NCI-H187 treated with DMSO at 0.1 percent for 48 hours (cell line): Measurements from ENCODE around the gene OCA2.

Source experiments
- DNase-seq: peaks from one replicate; lab custom pipeline; 2025; lab: John Stamatoyannopoulos, UW

The OCA2 gene

GRCh38 chr15:28104326-28104725, 5.2 kb upstream of the OCA2 start:
- no peak for DNase-seq

GRCh38 chr15:28103831-28104230, 4.7 kb upstream of the OCA2 start:
- DNase-seq = no peak

- no peak for DNase-seq
Measured at GRCh38 chr15:28101983-28102441, 2.9 kb upstream of the OCA2 start.

GRCh38 chr15:28101201-28101600, 2.1 kb upstream of the OCA2 start:
- no peak for DNase-seq

- DNase-seq = no peak
Measured at GRCh38 chr15:28100516-28101195, 1.5 kb upstream of the OCA2 start.

- no peak for DNase-seq
Measured at GRCh38 chr15:28099555-28100140, 533 bp upstream of the OCA2 start.

- no peak for DNase-seq
Measured at GRCh38 chr15:28098360-28098765, 752 bp downstream of the OCA2 start.

- no peak for DNase-seq
Measured at GRCh38 chr15:28097656-28098359, 1.3 kb downstream of the OCA2 start.

- DNase-seq = no peak
Measured at GRCh38 chr15:28096670-28097431, 2.3 kb downstream of the OCA2 start.

- no peak for DNase-seq
Measured at GRCh38 chr15:28096411-28096669, 2.8 kb downstream of the OCA2 start.

- no peak for DNase-seq
Measured at GRCh38 chr15:28094732-28095521, 4.2 kb downstream of the OCA2 start.

GRCh38 chr15:28093752-28094535, 5.2 kb downstream of the OCA2 start:
- no peak for DNase-seq

GRCh38 chr15:28091313-28091712, 7.8 kb downstream of the OCA2 start:
- DNase-seq = no peak

- DNase-seq = no peak
Measured at GRCh38 chr15:28086175-28086703, 12.9 kb downstream of the OCA2 start.

- DNase-seq = no peak
Measured at GRCh38 chr15:28085489-28086174, 13.5 kb downstream of the OCA2 start.

- DNase-seq = no peak
Measured at GRCh38 chr15:28084547-28084946, 14.6 kb downstream of the OCA2 start.

- no peak for DNase-seq
Measured at GRCh38 chr15:28082891-28083684, 16.0 kb downstream of the OCA2 start.

GRCh38 chr15:28081594-28081993, 17.5 kb downstream of the OCA2 start:
- DNase-seq = no peak

GRCh38 chr15:28080386-28080785, 18.7 kb downstream of the OCA2 start:
- no peak for DNase-seq
